Right atrium auricular region (tissue), 2 donors: Measurements from ENCODE around the gene APOL6. TPM values are rescaled to one million over a fixed set of nuclear protein-coding genes. Genes with fewer than 3 reads are reported as not detected.

Experiments used
- DNase-seq: peaks from one replicate; pipeline ENCODE4 v3.0.0-alpha.2; 2019; ENCODE audit warnings: low spot score
- H3K27ac ChIP-seq, 2 donors: fragments of 200-600 bp; sonication (generic); 1 replicate in 1 of 2; 2 replicates in 1 of 2; pipeline ENCODE4 v1.5.1; 2016 to 2019
- H3K27me3 ChIP-seq, 2 donors: fragments of 200-600 bp; sonication (generic); one replicate each; pipeline versions ENCODE4 v1.5.1 to v1.6.0; 2017 to 2019
- H3K36me3 ChIP-seq: fragments of 200-600 bp; sonication (generic); one replicate; pipeline ENCODE4 v1.5.1; 2016
- H3K4me1 ChIP-seq, 2 donors: fragments of 200-600 bp; sonication (generic); one replicate each; pipeline versions ENCODE4 v1.5.1 to v1.6.0; 2017 to 2019
- H3K4me3 ChIP-seq, 2 donors: fragments of 200-600 bp; sonication (generic); 1 replicate in 1 of 2; 2 replicates in 1 of 2; pipeline ENCODE4 v1.5.1; 2017 to 2019; ENCODE audit warnings: mild to moderate bottlenecking in 1 of 2, moderate library complexity in 1 of 2
- H3K9me3 ChIP-seq, 2 donors: fragments of 200-600 bp; sonication (generic); one replicate each; pipeline ENCODE4 v1.5.1; 2019
- CTCF ChIP-seq, 2 donors: fragments of 200-600 bp; sonication (generic); IDR thresholded peaks; one replicate each; pipeline ENCODE4 v1.5.1; 2019; ENCODE audit warnings: antibody characterized with exemption in 2 of 2
- total RNA-seq, 2 donors: library from RNA; depleted of rRNA; stranded (reverse); fragments of >200 nt; gene quantifications; one replicate each; pipeline ENCODE4 v1.1.0, GENCODE V29; 2016

Gene APOL6
- total RNA-seq, 2 donors from 2014 or later, result 7.5 to 8.5 TPM

GRCh38 chr22:35634943-35635540 is 13.2 kb upstream of the APOL6 start:
- no peak for DNase-seq

GRCh38 chr22:35637254-35637653 is 11.0 kb upstream of the APOL6 start:
- TF ChIP-seq CTCF (IDR thresholded peaks at IDR 0.05), result no peak
- Histone ChIP-seq H3K27me3 (no peaks in the 10 kb centered on the region), H3K4me3 (no peak overlapping the region), H3K27ac (peak overlapping the region in 1 of 2 donors; percentile 81), H3K9me3 (no peaks in the 10 kb centered on the region), H3K36me3 (no peaks in the 10 kb centered on the region), H3K4me1 (peaks cover 0 to 37% of the 10 kb centered on the region in 2 donors)
- DNase-seq, result no peak

More at GRCh38 chr22:35634943-35635540, 13.2 kb upstream of the APOL6 start:
- Histone ChIP-seq H3K9me3 (no peaks in the 10 kb centered on the region), H3K27me3 (no peaks in the 10 kb centered on the region), H3K4me3 (no peak overlapping the region), H3K36me3 (no peaks in the 10 kb centered on the region), H3K27ac (no peak overlapping the region), H3K4me1 (peaks cover 0 to 23% of the 10 kb centered on the region in 2 donors)
- no peak for TF ChIP-seq CTCF (IDR thresholded peaks at IDR 0.05)

GRCh38 chr22:35638001-35638400 is 10.2 kb upstream of the APOL6 start:
- H3K27me3 ChIP-seq, result no peaks in the 10 kb centered on the region
- H3K27ac ChIP-seq, result peak overlapping the region; percentile 81 to 84
- peaks cover 0 to 43% of the 10 kb centered on the region in 2 donors for H3K4me1 ChIP-seq
- TF ChIP-seq CTCF (IDR thresholded peaks at IDR 0.05), result no peak
- no peaks in the 10 kb centered on the region for H3K9me3 ChIP-seq
- H3K4me3 ChIP-seq, result peak overlapping the region in 1 of 2 donors; percentile 18
- no peak for DNase-seq
- no peaks in the 10 kb centered on the region for H3K36me3 ChIP-seq

- peaks cover 0 to 43% of the 10 kb centered on the region in 2 donors for H3K4me1 ChIP-seq
- H3K9me3 ChIP-seq, result no peaks in the 10 kb centered on the region
- no peaks in the 10 kb centered on the region for H3K36me3 ChIP-seq
- DNase-seq, result peak; percentile 96
- H3K27me3 ChIP-seq, result no peaks in the 10 kb centered on the region
- TF ChIP-seq CTCF (IDR thresholded peaks at IDR 0.05), result peak in 1 of 2 donors; percentile 12
- H3K27ac ChIP-seq, result peak overlapping the region; percentile 81 to 84
- H3K4me3 ChIP-seq, result peak overlapping the region in 1 of 2 donors; percentile 18
Measured at GRCh38 chr22:35638410-35638809, 9.8 kb upstream of the APOL6 start.

GRCh38 chr22:35641494-35642120 is 6.6 kb upstream of the APOL6 start:
- TF ChIP-seq CTCF (IDR thresholded peaks at IDR 0.05), result no peak
- DNase-seq, result no peak
- no peaks in the 10 kb centered on the region for H3K36me3 ChIP-seq
- H3K27me3 ChIP-seq, result no peaks in the 10 kb centered on the region
- no peak overlapping the region for H3K27ac ChIP-seq
- H3K9me3 ChIP-seq, result no peaks in the 10 kb centered on the region
- no peak overlapping the region for H3K4me3 ChIP-seq
- H3K4me1 ChIP-seq, result peaks cover 0 to 46% of the 10 kb centered on the region in 2 donors
